HG03064 (cell line): ENCODE results near the gene MXRA5.
"Not testable (repeated sequence)": the region's sequence is repeated elsewhere in the genome, so short reads cannot be mapped to it uniquely, and the experiment has no call there.

Experiments
- ATAC-seq: cut with Tn5 transposase; IDR thresholded peaks from one replicate; pipeline ENCODE4 v1.9.1; 2021; ENCODE audit warnings: low read depth; ENCODE audit not compliant: unreplicated experiment

The MXRA5 gene

DNA sequence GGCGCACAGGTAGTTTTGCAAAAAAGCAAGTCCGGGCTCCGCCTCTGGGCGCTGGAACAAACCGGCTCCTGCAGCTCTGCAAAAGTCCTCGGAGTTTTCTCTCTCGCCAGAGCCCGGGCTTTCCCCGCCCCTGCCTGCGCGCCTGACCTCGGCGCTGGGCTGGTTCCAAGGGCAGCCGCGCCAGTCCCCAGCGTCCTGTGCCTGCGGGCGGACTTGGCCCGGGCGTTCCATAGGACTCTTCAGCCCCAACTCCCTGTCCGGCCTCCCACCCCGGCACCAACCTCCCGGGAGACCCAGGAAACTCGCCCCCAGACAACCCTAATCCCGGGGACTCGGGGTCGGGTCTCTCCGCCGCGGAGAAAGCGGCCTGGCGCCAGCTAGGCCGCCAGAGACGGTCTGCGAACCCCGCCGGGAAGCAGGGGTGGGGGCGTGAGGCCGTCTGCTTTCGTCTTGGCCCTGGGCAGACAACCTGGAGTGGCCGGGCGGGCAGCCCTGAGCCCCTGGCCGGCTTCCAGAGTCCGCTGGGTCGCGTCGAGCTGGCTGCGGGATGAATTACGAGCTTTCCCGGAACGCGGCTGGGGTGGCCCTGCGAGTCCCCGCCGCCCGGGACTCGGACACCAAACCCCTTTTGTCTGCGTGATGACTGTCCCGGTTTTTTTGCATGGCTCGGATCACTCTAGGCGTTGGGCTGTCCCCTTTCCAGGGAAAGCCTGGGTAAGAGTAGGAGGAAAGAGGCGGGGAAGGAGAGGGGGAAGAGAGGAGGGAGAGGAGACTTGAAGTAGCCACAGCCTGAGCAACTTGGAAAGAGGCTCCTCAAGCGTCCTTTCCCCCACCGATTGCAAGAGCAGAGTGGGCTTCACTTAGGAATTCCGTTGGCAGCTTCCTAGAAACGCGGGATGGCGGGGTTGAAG lies 916 bp downstream of the MXRA5 start:
- ATAC-seq, result no peak

DNA sequence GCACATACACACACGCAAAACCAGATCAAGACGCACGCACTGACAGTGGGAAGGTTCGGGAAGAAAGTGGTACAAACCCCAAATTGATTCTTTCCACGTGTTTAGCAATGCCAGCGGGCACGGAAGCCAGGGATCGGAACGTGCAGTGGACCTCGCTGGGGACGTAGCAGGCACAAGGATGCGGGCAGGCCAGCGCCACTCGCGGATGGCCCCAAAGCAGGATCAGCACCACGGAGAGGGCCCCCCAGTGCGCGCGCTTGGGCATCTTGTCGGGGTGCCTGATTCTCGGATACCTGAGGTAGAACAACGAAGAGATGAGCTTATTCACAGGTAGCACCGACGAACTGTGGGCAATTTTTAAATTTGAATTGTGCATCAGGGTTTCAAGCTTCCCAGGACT lies 2.9 kb downstream of the MXRA5 start:
- ATAC-seq, result not testable (repeated sequence)

DNA sequence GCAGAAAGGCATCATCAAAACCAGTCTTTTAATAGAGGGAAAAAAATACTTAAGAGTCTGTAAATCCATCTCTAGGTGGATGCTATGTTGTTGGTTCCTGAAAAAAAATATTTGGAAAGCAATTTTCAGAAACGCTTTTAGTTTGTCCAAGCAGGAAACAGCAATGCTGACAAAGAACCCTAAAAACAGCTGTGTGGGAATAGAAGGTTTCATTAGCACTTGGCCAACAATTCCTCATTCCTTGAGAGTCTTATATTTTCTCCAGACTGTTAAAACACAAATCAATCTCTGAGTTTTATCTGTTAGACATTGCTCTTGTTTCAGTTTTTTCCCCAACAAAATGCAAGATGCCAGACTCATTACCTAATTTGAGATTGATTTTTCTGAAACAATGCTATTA lies 6.4 kb downstream of the MXRA5 start:
- ATAC-seq, result no peak

DNA sequence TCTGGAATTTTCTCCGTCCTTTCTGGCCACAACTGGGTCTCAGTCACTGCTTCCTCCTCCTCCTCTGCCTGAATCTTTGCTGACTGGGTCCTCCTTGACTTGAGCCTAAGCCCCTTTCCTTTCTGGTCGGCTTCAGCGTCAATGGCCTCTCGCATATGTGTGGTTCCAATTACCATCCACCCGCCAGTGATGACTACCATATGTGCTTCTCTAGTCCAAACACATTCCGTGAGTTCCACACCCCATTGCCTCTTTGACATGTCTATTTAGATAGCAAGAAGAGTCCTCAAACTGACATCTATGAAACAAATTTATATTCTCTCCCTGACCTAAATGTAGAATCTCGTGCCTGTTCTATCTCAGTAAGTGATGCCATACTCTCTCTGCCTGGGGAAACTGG lies 19.8 kb downstream of the MXRA5 start:
- no peak for ATAC-seq

DNA sequence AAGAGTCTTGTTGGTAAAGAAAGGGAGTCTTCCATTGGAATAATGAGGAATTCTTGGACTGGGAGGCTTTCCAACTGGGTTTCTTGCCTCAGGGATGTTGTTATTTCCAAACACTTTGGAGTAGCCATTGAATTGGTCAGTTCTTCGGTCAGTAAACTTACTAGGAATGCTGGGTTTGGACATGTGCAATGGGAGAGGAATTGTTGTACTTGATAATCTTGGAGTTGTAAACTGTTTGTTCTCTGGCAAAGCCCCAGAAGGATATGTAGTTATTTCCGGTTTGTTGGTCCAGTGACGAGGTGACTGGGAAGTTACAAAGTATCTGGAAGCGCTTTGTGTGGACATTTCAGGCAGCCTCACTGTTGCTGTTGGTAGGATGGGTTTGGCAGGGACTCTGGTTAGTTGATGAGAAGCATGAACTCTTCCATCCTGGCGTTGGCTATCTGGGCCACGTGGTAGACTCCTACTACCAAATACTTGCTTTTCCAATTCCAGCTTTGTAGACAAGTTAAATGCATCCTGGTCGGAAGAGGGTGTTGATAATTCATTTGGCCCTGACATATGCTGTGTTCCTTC lies 25.9 kb downstream of the MXRA5 start:
- ATAC-seq, result no peak

DNA sequence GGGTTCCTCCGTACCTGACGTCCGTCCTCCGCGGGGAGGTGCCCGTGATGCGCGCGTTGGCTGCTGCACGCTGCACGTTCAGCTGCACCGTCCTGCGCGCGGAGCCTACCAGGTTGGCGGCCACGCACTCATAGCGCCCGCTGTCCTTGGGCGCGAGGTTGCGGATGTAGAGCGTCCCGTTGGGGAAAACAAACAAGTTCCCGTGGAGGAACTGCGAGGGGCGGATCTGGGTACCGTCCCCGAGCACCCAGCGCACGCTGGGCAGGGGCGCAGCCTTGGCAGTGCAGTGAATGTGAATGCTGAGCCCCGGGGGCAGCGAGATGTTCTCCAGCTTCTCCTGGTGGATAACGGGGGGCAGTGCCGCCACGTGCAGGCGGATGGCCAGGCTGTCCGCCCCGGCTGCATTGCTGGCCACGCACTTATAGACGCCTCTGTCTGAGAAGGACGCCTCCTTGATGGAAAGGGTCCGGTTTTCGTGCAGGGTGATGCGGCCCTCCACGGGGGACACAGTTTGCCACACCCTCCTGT lies 29.2 kb downstream of the MXRA5 start:
- ATAC-seq, result no peak

DNA sequence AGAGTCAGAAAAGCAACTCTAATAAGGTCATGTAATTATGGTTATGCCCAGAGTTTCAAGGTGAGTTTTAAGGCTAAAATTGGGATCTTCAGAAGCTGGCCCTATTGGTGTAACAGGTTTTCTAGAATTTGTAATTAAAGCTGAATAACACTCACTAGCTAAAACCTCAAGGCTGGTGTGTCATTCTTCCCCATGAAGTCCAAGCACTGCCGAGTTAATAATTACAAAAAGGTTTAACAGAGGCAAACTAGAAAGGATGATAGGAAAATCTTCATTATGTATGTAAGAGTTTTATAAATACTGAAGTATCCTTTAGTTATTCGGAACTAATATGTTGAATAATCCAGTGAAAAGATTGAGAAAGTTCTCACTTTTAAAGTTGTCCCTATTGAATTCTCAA lies 34.3 kb downstream of the MXRA5 start:
- no peak for ATAC-seq

DNA sequence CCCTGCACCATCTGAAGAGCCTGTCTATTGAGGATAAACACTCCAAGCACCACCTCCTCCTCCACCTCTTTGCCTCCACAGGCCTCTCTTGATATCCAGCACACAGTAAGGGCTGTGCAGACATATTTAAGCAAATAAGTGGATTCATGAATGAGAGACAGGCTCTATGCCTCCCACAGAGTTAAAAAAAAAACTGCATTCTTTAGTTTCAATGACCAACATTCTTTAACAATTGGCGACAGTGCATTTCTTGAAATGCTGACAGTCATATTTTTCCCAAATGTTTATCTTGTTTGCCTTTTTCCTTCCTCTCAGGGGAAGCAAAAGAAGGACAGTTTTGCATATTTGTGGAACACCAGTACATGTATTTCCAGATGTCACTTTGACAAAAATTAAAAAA lies 38.6 kb downstream of the MXRA5 start:
- no peak for ATAC-seq

DNA sequence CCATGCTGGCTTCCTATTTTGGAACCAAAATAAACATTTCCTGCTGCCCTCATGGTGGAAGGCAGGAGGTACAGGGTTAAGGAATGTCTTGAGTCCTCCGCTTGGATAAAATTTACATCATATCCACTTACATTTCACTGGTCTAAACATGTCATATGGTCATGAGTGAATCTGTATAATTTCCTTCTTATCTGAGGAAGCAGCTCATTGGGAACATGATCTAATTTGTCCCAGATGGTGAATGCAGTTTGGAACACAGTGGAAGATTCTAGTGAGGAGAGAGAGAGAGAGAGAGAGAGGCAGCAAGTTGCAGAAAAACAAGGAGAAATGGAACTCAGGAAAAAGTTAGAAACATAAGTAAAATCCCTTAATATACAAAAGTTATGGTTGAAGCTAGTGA lies 46.8 kb downstream of the MXRA5 start:
- ATAC-seq, result no peak

DNA sequence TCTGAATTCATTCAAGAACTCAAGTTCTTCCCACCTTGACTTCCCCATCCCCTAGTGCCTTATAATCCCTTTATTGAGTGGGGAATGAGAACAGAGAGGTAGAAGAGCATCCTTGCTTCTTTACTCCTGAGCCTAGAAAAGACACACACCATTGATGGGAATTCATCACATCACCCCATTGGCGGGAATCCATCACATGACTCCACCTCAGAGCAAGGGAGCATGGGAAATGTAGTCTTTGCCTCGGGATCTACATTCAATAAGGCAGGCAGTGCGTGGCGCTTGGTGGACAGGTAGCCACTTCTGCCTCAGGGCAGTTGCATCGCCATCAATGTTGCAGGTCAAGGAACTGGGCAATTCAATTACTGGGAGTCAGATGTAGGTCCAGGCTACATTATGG lies 50.7 kb downstream of the MXRA5 start:
- no peak for ATAC-seq

DNA sequence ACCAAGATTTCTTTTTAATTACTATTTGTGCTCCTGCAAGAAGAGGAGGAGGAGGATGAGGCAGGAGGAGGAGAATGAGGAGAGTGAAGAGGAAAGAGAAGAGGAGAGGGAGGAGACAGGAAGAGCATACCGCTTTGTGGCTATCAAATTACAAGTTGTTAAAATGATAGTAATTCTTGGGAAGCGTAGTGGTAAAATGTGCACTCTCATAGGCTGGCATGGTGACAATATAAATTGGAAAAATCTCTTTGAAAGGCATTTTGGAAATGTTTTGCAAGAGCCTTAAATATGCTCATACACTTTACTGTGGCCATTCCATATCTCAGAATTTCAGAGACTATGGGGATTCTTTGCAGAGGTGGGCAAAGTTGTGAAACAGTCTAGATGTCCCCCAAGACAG lies 53.2 kb downstream of the MXRA5 start:
- ATAC-seq, result no peak

DNA sequence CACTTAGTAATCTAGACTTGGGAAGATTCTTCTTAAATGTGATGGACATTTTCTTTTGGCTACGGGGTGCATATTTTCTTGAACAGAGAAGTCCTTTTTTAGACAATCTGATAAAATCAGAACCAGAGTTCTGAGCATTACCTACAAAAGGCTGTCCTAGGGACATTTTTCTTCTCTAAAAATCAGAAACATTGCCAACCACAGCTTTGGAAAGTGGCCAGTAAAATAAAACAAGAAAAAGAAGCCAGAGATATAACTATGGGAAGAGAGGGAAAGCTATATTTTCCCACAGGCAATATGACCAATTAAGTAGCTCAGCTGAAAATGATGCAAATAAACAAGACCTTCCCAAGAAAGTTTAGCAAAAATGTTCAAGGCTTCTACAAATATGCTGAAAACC lies 55.9 kb downstream of the MXRA5 start:
- no peak for ATAC-seq

DNA sequence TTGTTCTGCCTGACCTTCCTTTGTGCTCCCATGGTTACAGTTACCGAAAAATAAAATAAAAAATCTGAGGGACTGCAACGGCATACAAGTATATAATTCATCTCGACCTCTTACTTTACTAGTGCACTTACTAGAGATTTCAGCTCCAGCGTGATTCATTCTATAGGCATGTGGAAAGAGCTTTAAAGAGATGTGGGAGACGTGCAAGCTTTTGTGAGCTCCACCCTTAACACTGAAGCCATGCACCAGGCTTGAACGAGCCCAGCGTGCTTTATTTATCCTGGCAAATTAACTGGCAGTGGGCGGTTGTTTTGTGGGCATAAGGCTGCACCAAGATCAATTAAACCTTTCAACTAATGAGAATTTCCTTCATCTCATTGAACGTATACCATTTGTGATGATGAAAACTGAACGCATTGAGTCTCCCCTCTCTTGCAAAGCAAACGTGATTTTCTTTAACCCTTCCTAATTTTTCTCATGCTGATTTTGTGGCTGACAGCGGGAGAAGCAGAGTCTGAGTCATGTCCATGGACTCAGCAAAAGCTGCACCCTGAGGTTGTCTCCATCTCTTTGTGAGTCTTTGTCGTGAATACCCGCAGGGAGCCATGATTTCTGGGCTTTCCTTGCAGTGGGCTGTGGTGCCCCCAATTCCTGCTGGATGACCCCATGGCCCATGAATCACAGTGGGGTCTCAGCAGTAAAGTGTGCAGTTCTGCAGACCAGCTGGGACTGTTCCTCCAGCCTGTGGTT lies 60.1 kb downstream of the MXRA5 start:
- ATAC-seq, result no peak

DNA sequence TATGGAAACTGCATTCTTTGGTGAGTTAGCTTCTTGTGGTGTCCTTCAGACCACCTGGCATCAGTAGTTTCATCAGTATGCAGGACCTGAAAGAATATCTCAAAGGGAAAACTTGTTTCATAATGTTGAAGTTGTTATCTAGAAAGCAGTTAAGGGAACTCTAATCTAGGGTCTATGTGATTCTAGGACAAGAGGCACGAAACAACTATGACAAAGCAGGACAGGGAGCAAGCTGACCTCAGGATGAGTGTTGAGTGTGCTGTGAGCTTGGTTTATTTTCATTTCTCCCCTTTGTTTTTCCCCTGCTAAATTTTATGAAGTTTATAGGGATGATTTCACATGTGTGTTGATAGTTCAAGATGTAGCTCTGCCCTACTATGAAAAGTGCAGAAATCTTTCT lies 65.7 kb downstream of the MXRA5 start:
- ATAC-seq, result no peak

DNA sequence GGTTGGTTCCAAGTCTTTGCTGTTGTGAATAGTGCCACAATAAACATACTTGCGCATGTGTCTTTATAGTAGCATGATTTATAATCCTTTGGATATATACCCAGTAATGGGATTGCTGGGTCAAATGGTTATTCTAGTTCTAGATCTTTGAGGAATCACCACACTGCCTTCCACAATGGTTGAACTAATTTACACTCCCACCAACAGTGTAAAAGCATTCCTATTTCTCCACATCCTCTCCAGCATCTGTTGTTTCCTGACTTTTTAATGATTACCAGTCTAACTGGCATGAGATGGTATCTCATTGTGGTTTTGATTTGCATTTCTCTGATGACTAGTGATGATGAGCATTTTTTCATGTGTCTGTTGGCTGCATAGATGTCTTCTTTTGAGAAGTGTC lies 72.8 kb downstream of the MXRA5 start:
- not testable (repeated sequence) for ATAC-seq

DNA sequence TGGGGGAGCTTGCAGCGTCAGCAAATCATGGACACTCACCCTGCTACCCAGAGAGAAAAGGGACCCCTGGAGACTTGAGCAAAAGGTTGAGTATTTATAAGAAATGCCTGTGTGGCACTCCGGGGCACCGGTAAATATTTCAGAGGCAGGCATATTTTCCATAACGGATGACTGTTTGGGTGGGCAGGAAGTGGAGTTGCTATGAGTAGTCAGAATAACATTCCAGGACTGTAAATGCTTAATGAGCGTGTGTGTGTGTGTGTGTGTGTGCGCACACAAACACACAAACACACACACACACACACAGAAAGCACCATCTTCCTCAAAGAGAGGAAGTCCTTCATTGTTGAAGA lies 74.6 kb downstream of the MXRA5 start:
- ATAC-seq, result no peak

DNA sequence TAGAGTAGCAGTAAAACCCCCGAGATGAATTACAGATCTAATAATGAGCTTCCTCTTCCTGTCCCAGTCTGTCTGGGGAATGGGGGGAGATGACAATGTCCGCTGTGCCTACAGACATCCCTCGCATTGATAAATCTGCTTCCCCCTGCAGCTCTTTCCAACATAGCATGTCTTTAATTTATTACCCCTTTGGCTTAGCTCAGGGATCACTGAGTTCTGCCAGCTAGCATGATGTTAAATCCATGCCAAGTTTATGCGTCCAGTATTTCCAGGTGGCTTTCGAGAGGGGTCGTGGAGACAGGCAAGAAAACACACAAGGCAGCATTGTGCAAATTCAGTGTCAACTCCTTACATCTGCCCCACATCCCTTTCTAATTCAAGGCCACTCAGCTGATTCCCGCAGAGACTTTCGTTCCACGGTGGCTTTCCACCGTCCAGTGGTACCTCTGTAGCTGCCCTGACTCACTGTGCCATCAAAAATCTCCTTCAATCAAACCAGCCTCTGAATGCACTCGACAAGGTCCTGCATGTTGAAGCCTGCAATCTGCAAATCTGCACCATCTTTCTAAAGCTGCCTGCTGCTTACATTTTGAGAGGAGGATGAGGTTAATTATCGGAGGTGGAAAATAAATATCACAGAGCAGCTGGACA lies 75.1 kb downstream of the MXRA5 start:
- ATAC-seq, result no peak

DNA sequence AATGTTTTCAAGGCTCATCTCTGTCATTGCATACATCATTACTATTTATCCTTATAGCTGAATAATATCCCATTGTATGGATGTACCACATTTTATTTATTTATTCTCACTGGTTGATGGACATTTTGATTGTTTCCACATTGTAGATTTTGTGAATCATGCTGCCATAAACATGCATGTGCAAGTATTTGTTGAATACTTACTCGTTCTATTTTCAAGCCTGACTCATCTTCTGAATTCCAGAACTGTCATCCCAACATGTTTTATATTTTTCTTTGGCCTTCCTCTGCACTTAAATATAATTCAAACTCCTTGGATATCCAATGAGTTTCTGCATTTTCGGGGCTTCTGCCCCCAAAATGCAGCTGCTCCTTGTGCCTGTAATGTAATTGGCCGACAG lies 77.6 kb downstream of the MXRA5 start:
- ATAC-seq, result no peak

DNA sequence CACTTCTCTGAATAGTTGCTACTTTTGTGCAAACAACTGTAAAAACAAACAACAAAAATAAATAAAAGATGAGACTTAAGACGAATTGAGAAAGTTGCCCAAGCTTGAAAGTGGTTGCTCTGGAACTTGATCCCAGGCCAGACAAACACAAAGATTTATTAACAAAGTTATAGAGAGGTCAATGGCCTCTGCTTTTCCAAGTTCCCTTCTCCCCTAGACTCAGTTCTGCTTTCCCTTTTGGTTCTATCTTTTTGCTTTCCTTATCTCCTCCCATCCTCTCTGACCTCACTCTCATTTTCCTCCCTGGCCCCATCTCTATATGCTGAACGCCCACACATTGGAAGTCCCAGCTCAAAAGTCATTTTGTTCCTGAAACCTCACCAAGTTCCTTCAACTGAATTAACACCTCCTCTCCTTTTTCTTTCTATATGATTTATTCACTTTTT lies 82.7 kb downstream of the MXRA5 start:
- no peak for ATAC-seq

DNA sequence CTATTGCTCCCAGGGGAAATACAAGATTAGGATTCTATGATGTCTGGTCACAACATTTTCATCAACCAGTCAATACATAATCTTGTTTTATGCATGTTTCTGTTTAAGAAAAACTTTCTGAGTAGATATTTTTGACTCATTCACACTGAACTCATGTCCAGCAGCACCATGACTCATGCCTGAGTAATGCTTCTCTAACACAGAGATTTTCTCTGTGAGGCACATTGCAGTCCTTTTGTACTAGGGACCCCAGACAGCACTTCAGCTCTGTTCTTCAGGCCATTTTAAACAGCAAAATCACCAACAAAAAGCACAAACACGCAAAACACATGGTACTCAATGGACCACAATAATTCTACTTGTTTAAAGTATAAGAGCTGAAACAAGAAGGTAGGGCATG lies 83.6 kb downstream of the MXRA5 start:
- no peak for ATAC-seq
